Smooth muscle cell (in vitro differentiated cells): ENCODE measurements around the gene NEGR1. TPM values are rescaled to one million over a fixed set of nuclear protein-coding genes. Genes with fewer than 3 reads are reported as not detected.
A peak's percentile ranks its signal among the peaks of the same experiment; 100 is the strongest.

ENCODE experiments used
- DNase-seq: peaks from one replicate; lab custom pipeline; 2025; ENCODE audit not compliant: unreplicated experiment; lab: John Stamatoyannopoulos, UW
- H2AFZ ChIP-seq: fragments of 200-600 bp; sonication (generic); 2 replicates; pipeline ENCODE4 v1.6.0; 2016; ENCODE audit warnings: antibody characterized with exemption, low read depth, mild to moderate bottlenecking
- H3F3A ChIP-seq: fragments of 200-600 bp; sonication (generic); 2 replicates; pipeline ENCODE4 v1.6.0; 2017; ENCODE audit warnings: antibody characterized with exemption, low read depth
- H3K27ac ChIP-seq: fragments of 200-600 bp; sonication (generic); 2 replicates; pipeline ENCODE4 v1.5.1; 2016; ENCODE audit warnings: low read depth, mild to moderate bottlenecking
- H3K27me3 ChIP-seq: fragments of 200-600 bp; sonication (generic); 2 replicates; pipeline ENCODE4 v1.6.1; 2016; ENCODE audit warnings: low read depth, mild to moderate bottlenecking
- H3K36me3 ChIP-seq: fragments of 200-600 bp; sonication (generic); 2 replicates; pipeline ENCODE4 v1.5.1; 2016; ENCODE audit warnings: low read depth
- H3K4me1 ChIP-seq: fragments of 200-600 bp; sonication (generic); 2 replicates; pipeline ENCODE4 v1.5.1; 2016; ENCODE audit warnings: low read depth
- H3K4me2 ChIP-seq: fragments of 200-600 bp; sonication (generic); 2 replicates; pipeline ENCODE4 v1.6.0; 2016; ENCODE audit warnings: mild to moderate bottlenecking
- H3K4me3 ChIP-seq: fragments of 200-600 bp; sonication (generic); 2 replicates; pipeline ENCODE4 v1.5.1; 2016; ENCODE audit warnings: mild to moderate bottlenecking
- H3K79me2 ChIP-seq: fragments of 200-600 bp; sonication (generic); 2 replicates; pipeline ENCODE4 v1.6.0; 2016; ENCODE audit warnings: low read depth, mild to moderate bottlenecking
- H3K9ac ChIP-seq: fragments of 200-600 bp; sonication (generic); 2 replicates; pipeline ENCODE4 v1.6.0; 2016; ENCODE audit warnings: low read depth
- H3K9me3 ChIP-seq: fragments of 200-600 bp; sonication (generic); replicated peaks from 2 replicates; pipeline ENCODE4 v1.5.1; 2016; ENCODE audit warnings: low read depth
- H4K20me1 ChIP-seq: fragments of 200-600 bp; sonication (generic); 2 replicates; pipeline ENCODE4 v1.6.0; 2016; ENCODE audit warnings: low read depth
- WGBS: methylation state at CpG from one replicate; pipeline ENCODE4 v1.1.7; 2016; ENCODE audit warnings: low lambda C conversion rate; 5-methylcytosine and 5-hydroxymethylcytosine counted together
- polyA plus RNA-seq: library from polyadenylated mRNA; unstranded; fragments of >200 nt; fragmentation: Nextera tagmentation; extraction: Ambion mirVana; gene quantifications from 2 replicates; pipeline ENCODE4 v1.2.1, GENCODE V29; 2016
- total RNA-seq: library from RNA; depleted of rRNA; stranded (reverse); fragments of >200 nt; gene quantifications from 2 replicates; pipeline ENCODE4 v1.2.3, GENCODE V29; 2014
- TF ChIP-seq, protein P1 (sequence below): fragments of 200-600 bp; sonication (generic); IDR thresholded peaks from 2 replicates; pipeline ENCODE4 v1.5.1; 2017; ENCODE audit warnings: borderline replicate concordance, mild to moderate bottlenecking, antibody characterized with exemption; ENCODE audit not compliant: insufficient read depth, poor library complexity, severe bottlenecking

NEGR1 gene
- total and polyA plus RNA-seq, 2 experiments from 2014 or later = 0.02 to 0.09 TPM

DNA sequence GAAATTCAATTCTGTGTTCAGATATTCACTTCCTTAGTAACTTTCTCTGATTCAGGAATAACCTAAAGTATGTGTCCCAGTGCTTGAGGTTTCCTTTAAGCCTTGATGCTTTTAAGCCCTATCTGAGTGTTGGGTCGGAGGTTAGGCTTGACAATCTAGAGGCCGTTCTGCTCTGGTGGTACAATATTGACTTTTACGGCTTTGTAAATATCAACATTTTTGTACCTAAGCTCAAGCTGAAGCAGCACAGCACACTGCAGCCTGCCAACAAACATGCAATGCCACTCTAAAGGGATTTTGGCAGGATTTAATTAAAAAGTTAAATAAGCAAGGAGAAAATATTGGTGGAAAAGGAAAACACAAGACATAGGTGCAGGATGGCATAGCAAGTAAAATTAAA, 279.2 kb downstream of the NEGR1 start:
- Histone ChIP-seq H3K9ac (no peak overlapping the region), H3K4me2 (no peak overlapping the region), H2AFZ (peak overlapping the region; percentile 70), H3K27ac (no peak overlapping the region), H3K9me3 (no peaks in the 10 kb centered on the region), H4K20me1 (no peaks in the 10 kb centered on the region), H3K79me2 (no peaks in the 10 kb centered on the region), H3K36me3 (no peaks in the 10 kb centered on the region), H3K27me3 (no peaks in the 10 kb centered on the region), H3K4me3 (no peak overlapping the region), H3K4me1 (peaks cover 4% of the 10 kb centered on the region), H3F3A (no peaks in the 10 kb centered on the region)
- 61% methylated on average over 3 of the region's 3 CpGs for WGBS
- DNase-seq = no peak
- TF ChIP-seq, protein P1, sequence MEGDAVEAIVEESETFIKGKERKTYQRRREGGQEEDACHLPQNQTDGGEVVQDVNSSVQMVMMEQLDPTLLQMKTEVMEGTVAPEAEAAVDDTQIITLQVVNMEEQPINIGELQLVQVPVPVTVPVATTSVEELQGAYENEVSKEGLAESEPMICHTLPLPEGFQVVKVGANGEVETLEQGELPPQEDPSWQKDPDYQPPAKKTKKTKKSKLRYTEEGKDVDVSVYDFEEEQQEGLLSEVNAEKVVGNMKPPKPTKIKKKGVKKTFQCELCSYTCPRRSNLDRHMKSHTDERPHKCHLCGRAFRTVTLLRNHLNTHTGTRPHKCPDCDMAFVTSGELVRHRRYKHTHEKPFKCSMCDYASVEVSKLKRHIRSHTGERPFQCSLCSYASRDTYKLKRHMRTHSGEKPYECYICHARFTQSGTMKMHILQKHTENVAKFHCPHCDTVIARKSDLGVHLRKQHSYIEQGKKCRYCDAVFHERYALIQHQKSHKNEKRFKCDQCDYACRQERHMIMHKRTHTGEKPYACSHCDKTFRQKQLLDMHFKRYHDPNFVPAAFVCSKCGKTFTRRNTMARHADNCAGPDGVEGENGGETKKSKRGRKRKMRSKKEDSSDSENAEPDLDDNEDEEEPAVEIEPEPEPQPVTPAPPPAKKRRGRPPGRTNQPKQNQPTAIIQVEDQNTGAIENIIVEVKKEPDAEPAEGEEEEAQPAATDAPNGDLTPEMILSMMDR = no peak

DNA sequence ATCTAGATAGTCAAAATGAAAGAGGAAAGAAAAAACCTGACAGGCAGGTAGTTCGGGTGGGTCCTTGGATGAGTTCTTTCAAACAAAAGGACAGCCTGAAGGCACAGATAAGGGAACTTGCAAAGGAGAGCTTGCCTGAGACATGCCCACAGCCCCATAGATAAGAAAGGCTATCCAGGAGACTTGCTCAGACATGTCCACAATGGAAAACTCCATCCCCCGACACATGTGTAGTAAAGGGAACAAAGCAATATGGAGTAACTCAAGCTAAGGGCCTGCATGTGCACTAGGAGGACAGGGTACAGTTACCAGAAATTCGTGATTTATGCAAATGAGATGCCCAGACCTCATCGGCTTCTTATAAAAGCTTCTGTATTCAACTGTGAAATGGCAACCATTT, 281.5 kb downstream of the NEGR1 start:
- H3K79me2 ChIP-seq = no peaks in the 10 kb centered on the region
- H4K20me1 ChIP-seq = no peaks in the 10 kb centered on the region
- no peak for DNase-seq
- no peak overlapping the region for H3K9ac ChIP-seq
- no peaks in the 10 kb centered on the region for H3F3A ChIP-seq
- H3K27ac ChIP-seq = peak overlapping the region; percentile 21
- WGBS = 64% methylated on average over 4 of the region's 4 CpGs
- peak overlapping the region; percentile 36 for H3K4me2 ChIP-seq
- H3K9me3 ChIP-seq = no peaks in the 10 kb centered on the region
- H3K4me1 ChIP-seq = peaks cover 4% of the 10 kb centered on the region
- no peaks in the 10 kb centered on the region for H3K36me3 ChIP-seq
- H2AFZ ChIP-seq = peak overlapping the region; percentile 68
- TF ChIP-seq, protein P1 = no peak
- no peaks in the 10 kb centered on the region for H3K27me3 ChIP-seq
- H3K4me3 ChIP-seq = no peak overlapping the region

DNA sequence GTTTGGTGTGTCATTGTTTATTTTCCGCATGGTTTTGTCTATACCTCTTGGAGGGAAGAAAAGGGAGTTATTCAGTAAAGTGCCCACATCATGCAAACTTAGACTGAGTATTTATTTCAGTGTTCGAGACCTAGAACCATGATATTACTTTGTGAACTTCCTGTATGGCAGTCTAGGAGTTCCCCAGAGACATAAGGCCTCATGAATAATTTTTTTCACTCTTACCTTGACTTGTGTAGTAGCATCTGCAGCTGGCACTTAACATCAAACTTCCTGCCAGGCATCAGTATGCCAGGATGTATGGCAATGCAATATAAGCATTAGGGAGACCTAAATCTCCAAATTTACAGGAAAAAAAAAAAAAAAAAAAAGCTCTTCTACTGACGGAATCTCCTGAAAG, 287.7 kb downstream of the NEGR1 start:
- no peak for DNase-seq
- 90% methylated on average over 3 of the region's 3 CpGs for WGBS
- Histone ChIP-seq H3K4me3 (no peak overlapping the region), H3F3A (no peaks in the 10 kb centered on the region), H3K27me3 (no peaks in the 10 kb centered on the region), H3K36me3 (no peaks in the 10 kb centered on the region), H3K4me1 (no peaks in the 10 kb centered on the region), H3K27ac (no peak overlapping the region), H4K20me1 (no peaks in the 10 kb centered on the region), H3K4me2 (no peak overlapping the region), H3K9ac (no peak overlapping the region), H3K79me2 (no peaks in the 10 kb centered on the region), H2AFZ (no peak overlapping the region), H3K9me3 (no peaks in the 10 kb centered on the region)
- TF ChIP-seq, protein P1 = no peak

DNA sequence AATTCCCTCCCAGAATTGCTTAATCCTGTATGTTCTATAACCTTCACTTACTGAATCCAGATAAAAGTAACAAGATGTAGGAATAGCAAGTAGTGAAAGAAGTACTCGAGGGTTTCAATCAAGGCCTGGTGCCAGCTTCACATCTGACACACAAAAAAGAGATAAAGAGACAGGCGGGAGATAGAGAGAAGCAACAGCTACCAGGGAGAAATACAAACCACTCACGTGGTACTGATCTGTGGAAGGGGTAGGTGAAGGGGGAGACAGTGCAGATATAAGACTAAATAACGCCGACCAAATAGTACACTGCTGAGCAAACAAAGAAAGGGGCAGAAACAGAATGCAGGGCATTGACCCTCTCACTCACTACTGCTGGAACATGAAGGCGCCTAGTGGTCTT, 295.2 kb downstream of the NEGR1 start:
- Histone ChIP-seq H4K20me1 (no peaks in the 10 kb centered on the region), H3K27ac (no peak overlapping the region), H3K4me1 (no peaks in the 10 kb centered on the region), H3K4me3 (no peak overlapping the region), H3K9me3 (no peaks in the 10 kb centered on the region), H2AFZ (peak overlapping the region; percentile 47), H3K36me3 (no peaks in the 10 kb centered on the region), H3K27me3 (no peaks in the 10 kb centered on the region), H3K9ac (no peak overlapping the region), H3F3A (no peaks in the 10 kb centered on the region), H3K79me2 (no peaks in the 10 kb centered on the region), H3K4me2 (no peak overlapping the region)
- 73% methylated on average over 6 of the region's 6 CpGs for WGBS
- TF ChIP-seq, protein P1 = no peak
- no peak for DNase-seq
